B cell (primary cell): ENCODE measurements around the gene SOX9. TPM values are rescaled to one million over a fixed set of nuclear protein-coding genes. Genes with fewer than 3 reads are reported as not detected.

Source experiments
- ATAC-seq: fragments of 200-7000 bp; cut with Tn5 transposase; one replicate; pipeline ENCODE4 v1.10.0; 2021; ENCODE audit warnings: low read depth, mild to moderate bottlenecking, moderate number of reproducible peaks, moderate library complexity
- CTCF ChIA-PET: fragments of 350-600 bp; sonication (Branson Sonifier 250); formaldehyde crosslinking; loops from one replicate; lab custom pipeline; 2021; ENCODE audit warnings: antibody characterized with exemption, inconsistent platforms; lab: Charles Lee
- POLR2A ChIA-PET: fragments of 350-600 bp; sonication (Branson Sonifier 250); formaldehyde crosslinking; loops from one replicate; lab custom pipeline; 2021; ENCODE audit warnings: antibody characterized with exemption; lab: Charles Lee
- DNase-seq: peaks from one replicate; pipeline ENCODE4 v3.0.0; 2013
- H2AFZ ChIP-seq: 2 replicates; pipeline ENCODE4 v1.6.1; 2012; ENCODE audit warnings: mild to moderate bottlenecking, low read depth, low read length; ENCODE audit not compliant: insufficient read depth, poor library complexity, severe bottlenecking
- H3K27ac ChIP-seq, 2 donors: 1 replicate in 1 of 2; 2 replicates in 1 of 2; pipeline ENCODE4 v1.5.1; 2012 to 2013; ENCODE audit warnings: low read length in 2 of 2, mild to moderate bottlenecking in 2 of 2, moderate library complexity in 1 of 2
- H3K27me3 ChIP-seq, 4 experiments: fragments of 200-600 bp in 1 of 4; sonication (generic) in 1 of 4; replicated peaks in 1 of 4; 1 replicate in 2 of 4; 2 replicates in 2 of 4; pipeline versions ENCODE4 v1.6.1 to v1.7.0; 2013 to 2016; ENCODE audit warnings: low read length in 3 of 4, mild to moderate bottlenecking in 2 of 4, mixed read lengths in 1 of 4, moderate library complexity in 1 of 4; ENCODE audit not compliant: insufficient read depth in 4 of 4, control insufficient read depth in 3 of 4; ENCODE audit errors: control extremely low read depth in 1 of 4
- H3K36me3 ChIP-seq, 2 experiments: replicated peaks in 1 of 2; 1 replicate in 1 of 2; 2 replicates in 1 of 2; pipeline versions ENCODE4 v1.6.1 to v1.7.1; 2013; ENCODE audit warnings: low read length in 1 of 2; ENCODE audit not compliant: insufficient read depth in 2 of 2, control insufficient read depth in 1 of 2; ENCODE audit errors: control extremely low read depth in 1 of 2, extremely low read depth in 1 of 2
- H3K4me1 ChIP-seq, 2 donors: fragments of 200-600 bp in 1 of 2; sonication (generic) in 1 of 2; 1 replicate in 1 of 2; 2 replicates in 1 of 2; pipeline versions ENCODE4 v1.5.1 to v1.6.1; 2013 to 2017; ENCODE audit warnings: low read length in 2 of 2; ENCODE audit not compliant: control insufficient read depth in 2 of 2, insufficient read depth in 2 of 2
- H3K4me2 ChIP-seq: replicated peaks from 2 replicates; pipeline ENCODE3; 2012; ENCODE audit warnings: mild to moderate bottlenecking, low read depth, low read length; ENCODE audit not compliant: poor library complexity, severe bottlenecking
- H3K4me3 ChIP-seq, 5 experiments: fragments of 200-600 bp in 1 of 5; sonication (generic) in 1 of 5; 1 replicate in 3 of 5; 2 replicates in 2 of 5; pipeline versions ENCODE4 v1.5.1 to v1.7.0; 2011 to 2016; ENCODE audit warnings: low read length in 4 of 5, mild to moderate bottlenecking in 4 of 5, low read depth in 2 of 5, control low read depth in 1 of 5, moderate library complexity in 1 of 5; ENCODE audit not compliant: insufficient read depth in 1 of 5; ENCODE audit errors: control extremely low read depth in 1 of 5, extremely low read depth in 1 of 5
- H3K79me2 ChIP-seq: fragments of 200-600 bp; sonication (generic); one replicate; pipeline ENCODE4 v1.6.0; 2016; ENCODE audit warnings: low read length; ENCODE audit not compliant: control insufficient read depth, insufficient read depth
- H3K9ac ChIP-seq: fragments of 200-600 bp; sonication (generic); 2 replicates; pipeline ENCODE4 v1.6.1; 2017; ENCODE audit warnings: mild to moderate bottlenecking, low read length, moderate library complexity
- H3K9me3 ChIP-seq, 3 donors: one replicate each; pipeline versions ENCODE4 v1.6.1 to v1.7.1; 2013; ENCODE audit warnings: low read length in 2 of 3; ENCODE audit not compliant: control insufficient read depth in 2 of 3, insufficient read depth in 1 of 3; ENCODE audit errors: control extremely low read depth in 1 of 3
- H4K20me1 ChIP-seq: 2 replicates; pipeline ENCODE4 v1.6.0; 2012; ENCODE audit warnings: mild to moderate bottlenecking, low read length; ENCODE audit not compliant: insufficient read depth, control insufficient read depth, poor library complexity, severe bottlenecking
- H3K27ac Mint-ChIP-seq: one replicate; pipeline ENCODE4 v1.8.0; 2021; ENCODE audit warnings: mixed read lengths
- H3K27me3 Mint-ChIP-seq: one replicate; pipeline ENCODE4 v1.8.0; 2021; ENCODE audit warnings: mixed read lengths
- H3K4me1 Mint-ChIP-seq: one replicate; pipeline ENCODE4 v1.8.0; 2021; ENCODE audit warnings: mixed read lengths
- H3K4me3 Mint-ChIP-seq: one replicate; pipeline ENCODE4 v1.8.0; 2021; ENCODE audit warnings: mixed read lengths
- H3K9me3 Mint-ChIP-seq: one replicate; pipeline ENCODE4 v1.8.0; 2022; ENCODE audit warnings: mixed read lengths; ENCODE audit not compliant: insufficient read depth
- CTCF ChIP-seq: fragments of 200-600 bp; IDR thresholded peaks from one replicate; pipeline ENCODE4 v1.8.0; 2022; ENCODE audit warnings: antibody characterized with exemption, mild to moderate bottlenecking
- EZH2 ChIP-seq: IDR thresholded peaks from 2 replicates; pipeline ENCODE4 v1.6.1; 2012; ENCODE audit warnings: borderline replicate concordance, low read depth, mild to moderate bottlenecking, moderate library complexity, low read length; ENCODE audit not compliant: insufficient read depth, poor library complexity, severe bottlenecking
- WGBS: methylation state at CpG from one replicate; pipeline ENCODE4 v1.1.5; 2013; ENCODE audit warnings: missing lambda C conversion rate; ENCODE audit not compliant: insufficient coverage; 5-methylcytosine and 5-hydroxymethylcytosine counted together
- intact Hi-C: fragments of 100-400 bp; cut with micrococcal nuclease; formaldehyde crosslinking; loops from one replicate; pipeline ENCODE4 v1.10.0; 2022
- polyA plus RNA-seq: library from polyadenylated mRNA; depleted of rRNA; stranded (reverse); fragments of >200 nt; gene quantifications from 2 replicates; pipeline ENCODE4 v1.2.3, GENCODE V29; 2012
- total RNA-seq, 2 donors: library from RNA; stranded (reverse); fragments of 120-200 nt in 1 of 2; gene quantifications; 1 replicate in 1 of 2; 2 replicates in 1 of 2; pipeline versions ENCODE4 v1.2.3 to v1.2.4, GENCODE V29; 2013 to 2022

SOX9 gene
- total and polyA plus RNA-seq, 2 donors (not counting 1 experiment from before 2014, with no cell fraction given) = 0.03 TPM; not detected in 1

DNA sequence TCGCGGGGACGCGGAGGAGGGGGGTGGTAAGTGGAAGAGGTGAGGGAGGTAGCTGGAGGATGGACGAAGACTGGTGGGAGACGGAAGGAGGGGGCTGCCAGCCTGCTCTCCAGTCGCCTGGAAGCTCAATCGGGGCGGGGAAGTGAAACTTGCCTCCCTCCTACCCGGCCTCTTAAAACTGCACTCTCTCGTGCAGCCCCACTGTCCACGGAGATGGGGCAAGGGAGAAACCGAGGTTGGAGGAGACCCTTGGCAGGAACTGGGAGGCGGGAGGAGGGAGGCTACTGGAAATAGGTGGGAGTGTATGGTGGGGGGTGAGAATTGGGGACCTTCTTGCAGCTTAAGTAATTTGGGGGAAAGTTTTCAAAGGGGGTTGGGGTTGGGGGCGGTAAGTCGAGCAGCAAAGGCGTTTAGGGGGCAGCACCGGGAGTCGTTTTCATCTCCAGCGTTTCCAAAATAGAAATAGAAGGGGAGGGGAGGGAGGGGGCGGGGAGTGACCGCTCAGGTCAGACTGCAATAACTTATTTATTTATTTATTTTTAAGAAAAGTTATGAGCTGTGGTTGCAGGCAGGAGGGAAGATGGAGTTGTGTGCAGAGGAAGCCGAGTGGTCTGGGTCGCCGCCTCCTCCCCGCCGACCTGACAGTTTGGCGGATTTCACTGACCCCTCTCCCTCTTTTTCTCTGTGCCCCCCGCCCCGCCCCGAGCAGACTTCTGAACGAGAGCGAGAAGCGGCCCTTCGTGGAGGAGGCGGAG lies 1.4 kb downstream of the SOX9 start:
- ChIA-PET POLR2A (no interaction called here), CTCF (no interaction called here)
- Histone ChIP-seq H3K27me3 (peaks cover 0 to 53% (median 20%) of the 10 kb centered on the region in 4 experiments), H3K36me3 (no peaks in the 10 kb centered on the region), H3K9ac (no peak overlapping the region), H3K4me2 (peak overlapping the region; percentile 35), H3K4me3 (no peak overlapping the region), H3K4me1 (peaks cover 4 to 11% of the 10 kb centered on the region in 2 donors), H3K27ac (no peak overlapping the region), H3K9me3 (peaks cover 0 to 37% (median 0%) of the 10 kb centered on the region in 3 donors), H2AFZ (no peak overlapping the region), H3K79me2 (no peaks in the 10 kb centered on the region), H4K20me1 (no peaks in the 10 kb centered on the region)
- no peak for ATAC-seq
- Mint-ChIP-seq H3K27me3 (peaks cover 44% of the 10 kb centered on the region), H3K4me3 (peak overlapping the region; percentile 74), H3K27ac (no peak overlapping the region), H3K4me1 (peaks cover 17% of the 10 kb centered on the region), H3K9me3 (no peaks in the 10 kb centered on the region)
- no peak for TF ChIP-seq CTCF
- no peak for TF ChIP-seq EZH2
- WGBS = 3% methylated on average over 27 of the region's 36 CpGs
- DNase-seq = no peak
- intact Hi-C loops = no loop called here

GRCh38 chr17:72122765-72123529 lies 2.1 kb downstream of the SOX9 start:
- Histone ChIP-seq H3K4me1 (peaks cover 3 to 11% of the 10 kb centered on the region in 2 donors), H3K27me3 (peaks cover 0 to 46% (median 16%) of the 10 kb centered on the region in 4 experiments), H3K36me3 (no peaks in the 10 kb centered on the region), H3K9ac (no peak overlapping the region), H3K79me2 (no peaks in the 10 kb centered on the region), H2AFZ (no peak overlapping the region), H3K4me2 (no peak overlapping the region), H3K27ac (no peak overlapping the region), H3K4me3 (no peak overlapping the region), H3K9me3 (peaks cover 0 to 29% (median 0%) of the 10 kb centered on the region in 3 donors), H4K20me1 (no peaks in the 10 kb centered on the region)
- POLR2A ChIA-PET = no interaction called here
- Mint-ChIP-seq H3K27me3 (peaks cover 48% of the 10 kb centered on the region), H3K9me3 (no peaks in the 10 kb centered on the region), H3K27ac (no peak overlapping the region), H3K4me3 (peak overlapping the region; percentile 40), H3K4me1 (peaks cover 16% of the 10 kb centered on the region)
- ATAC-seq = no peak
- CTCF ChIA-PET = no interaction called here
- WGBS = 11% methylated on average over 41 of the region's 48 CpGs
- intact Hi-C loops = no loop called here
- DNase-seq = no peak
- no peak for TF ChIP-seq CTCF
- TF ChIP-seq EZH2 = no peak
